DND-41 (cell line): ENCODE results near the gene LAMB1.

Source experiments
- ATAC-seq: fragments of 200-7000 bp; cut with Tn5 transposase; 3 replicates; pipeline ENCODE4 v1.9.1; 2021; ENCODE audit warnings: low read depth; ENCODE audit not compliant: insufficient read depth
- DNase-seq: peaks from one replicate; pipeline ENCODE4 v3.0.0-alpha.2; 2020
- H2AFZ ChIP-seq: 2 replicates; pipeline ENCODE4 v1.6.0; 2012; ENCODE audit warnings: low read depth, low read length
- H3K27ac ChIP-seq: 2 replicates; pipeline ENCODE4 v1.5.1; 2012; ENCODE audit warnings: low read length, inconsistent platforms
- H3K27me3 ChIP-seq: fragments of 200-600 bp; sonication (generic); 2 replicates; pipeline ENCODE4 v1.6.0; 2012; ENCODE audit warnings: low read length, mild to moderate bottlenecking, inconsistent platforms; ENCODE audit not compliant: insufficient read depth, poor library complexity
- H3K36me3 ChIP-seq: 2 replicates; pipeline ENCODE4 v1.5.1; 2012; ENCODE audit warnings: low read length, inconsistent platforms; ENCODE audit not compliant: insufficient read depth
- H3K4me1 ChIP-seq: 2 replicates; pipeline ENCODE4 v1.5.1; 2012; ENCODE audit warnings: mild to moderate bottlenecking, low read length; ENCODE audit not compliant: insufficient read depth
- H3K4me2 ChIP-seq: 2 replicates; pipeline ENCODE4 v1.6.0; 2012; ENCODE audit warnings: mild to moderate bottlenecking, moderate library complexity, low read length, inconsistent platforms; ENCODE audit not compliant: insufficient read depth
- H3K4me3 ChIP-seq, 2 experiments: fragments of 200-600 bp in 1 of 2; shearing (Covaris generic) in 1 of 2; 2 replicates each; pipeline ENCODE4 v1.5.1; 2012 to 2016; ENCODE audit warnings: inconsistent platforms in 2 of 2, low read length in 2 of 2, mild to moderate bottlenecking in 2 of 2, low read depth in 1 of 2, moderate library complexity in 1 of 2
- H3K79me2 ChIP-seq: 2 replicates; pipeline ENCODE4 v1.6.0; 2012; ENCODE audit warnings: low read length, inconsistent platforms; ENCODE audit not compliant: insufficient read depth
- H3K9ac ChIP-seq: 2 replicates; pipeline ENCODE4 v1.6.0; 2012; ENCODE audit warnings: low read depth, mild to moderate bottlenecking, inconsistent platforms, low read length, moderate library complexity
- H3K9me3 ChIP-seq: 2 replicates; pipeline ENCODE4 v1.5.1; 2012; ENCODE audit warnings: low read length, moderate library complexity, mild to moderate bottlenecking, inconsistent platforms; ENCODE audit not compliant: insufficient read depth, severe bottlenecking
- H4K20me1 ChIP-seq: 2 replicates; pipeline ENCODE4 v1.6.0; 2012; ENCODE audit warnings: low read length; ENCODE audit not compliant: insufficient read depth
- EZH2 ChIP-seq: IDR thresholded peaks from 3 replicates; pipeline ENCODE4 v1.6.1; 2012; ENCODE audit warnings: borderline replicate concordance, low read depth, mild to moderate bottlenecking, moderate library complexity, low read length, inconsistent platforms; ENCODE audit not compliant: severe bottlenecking
- TF ChIP-seq, protein P1 (sequence below): IDR thresholded peaks from 2 replicates; pipeline ENCODE4 v1.5.1; 2012; ENCODE audit warnings: borderline replicate concordance, low read length, moderate library complexity, mild to moderate bottlenecking; ENCODE audit not compliant: poor library complexity, severe bottlenecking; ENCODE audit errors: extremely low read depth

Gene LAMB1

DNA sequence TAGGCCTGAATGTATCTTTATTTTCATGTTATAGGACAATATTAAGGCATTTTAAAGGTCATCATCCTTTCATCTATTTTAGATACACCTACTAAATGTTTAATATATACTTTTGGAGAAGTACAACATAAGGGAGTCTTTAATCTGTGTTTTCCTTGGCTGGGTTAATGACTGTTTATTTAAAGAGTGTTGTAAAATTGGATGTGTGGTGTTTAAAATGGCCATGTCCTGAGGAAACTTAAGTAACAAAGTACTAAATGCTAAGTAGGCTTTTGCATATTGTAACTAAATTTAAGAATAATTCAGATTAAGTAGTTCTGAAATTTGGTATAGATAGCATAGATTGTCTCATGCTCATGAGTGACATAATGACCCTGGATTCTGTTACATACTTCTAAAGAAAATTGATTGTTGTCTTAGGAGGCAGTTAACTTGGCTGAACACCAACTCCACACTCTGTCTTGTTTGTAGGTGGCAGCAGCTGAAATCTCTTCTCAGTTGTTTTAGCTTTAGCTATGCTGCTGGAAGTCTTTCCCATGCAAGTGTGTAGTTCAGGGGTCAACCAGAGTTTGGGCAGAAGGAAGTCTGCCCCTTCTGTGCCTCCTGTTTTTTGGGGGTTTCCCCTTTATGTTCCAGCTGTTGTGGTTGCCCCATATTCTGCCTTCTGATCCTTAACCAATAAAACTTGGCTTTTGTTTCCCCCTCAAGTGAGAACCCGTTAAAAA is 82.8 kb downstream of the LAMB1 start:
- H2AFZ ChIP-seq, result no peak overlapping the region
- H3K4me1 ChIP-seq, result peaks cover 21% of the 10 kb centered on the region
- DNase-seq (no peak), ATAC-seq (peak; percentile 27; the same call in 1 of the 3 replicates)
- H4K20me1 ChIP-seq, result no peaks in the 10 kb centered on the region
- no peak overlapping the region for H3K4me3 ChIP-seq
- no peak overlapping the region for H3K9ac ChIP-seq
- H3K4me2 ChIP-seq, result no peak overlapping the region
- H3K27me3 ChIP-seq, result no peaks in the 10 kb centered on the region
- H3K79me2 ChIP-seq, result no peaks in the 10 kb centered on the region
- H3K27ac ChIP-seq, result no peak overlapping the region
- TF ChIP-seq, protein P1, sequence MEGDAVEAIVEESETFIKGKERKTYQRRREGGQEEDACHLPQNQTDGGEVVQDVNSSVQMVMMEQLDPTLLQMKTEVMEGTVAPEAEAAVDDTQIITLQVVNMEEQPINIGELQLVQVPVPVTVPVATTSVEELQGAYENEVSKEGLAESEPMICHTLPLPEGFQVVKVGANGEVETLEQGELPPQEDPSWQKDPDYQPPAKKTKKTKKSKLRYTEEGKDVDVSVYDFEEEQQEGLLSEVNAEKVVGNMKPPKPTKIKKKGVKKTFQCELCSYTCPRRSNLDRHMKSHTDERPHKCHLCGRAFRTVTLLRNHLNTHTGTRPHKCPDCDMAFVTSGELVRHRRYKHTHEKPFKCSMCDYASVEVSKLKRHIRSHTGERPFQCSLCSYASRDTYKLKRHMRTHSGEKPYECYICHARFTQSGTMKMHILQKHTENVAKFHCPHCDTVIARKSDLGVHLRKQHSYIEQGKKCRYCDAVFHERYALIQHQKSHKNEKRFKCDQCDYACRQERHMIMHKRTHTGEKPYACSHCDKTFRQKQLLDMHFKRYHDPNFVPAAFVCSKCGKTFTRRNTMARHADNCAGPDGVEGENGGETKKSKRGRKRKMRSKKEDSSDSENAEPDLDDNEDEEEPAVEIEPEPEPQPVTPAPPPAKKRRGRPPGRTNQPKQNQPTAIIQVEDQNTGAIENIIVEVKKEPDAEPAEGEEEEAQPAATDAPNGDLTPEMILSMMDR, result no peak
- no peak for TF ChIP-seq EZH2
- peaks cover 73% of the 10 kb centered on the region for H3K36me3 ChIP-seq
- H3K9me3 ChIP-seq, result no peaks in the 10 kb centered on the region

DNA sequence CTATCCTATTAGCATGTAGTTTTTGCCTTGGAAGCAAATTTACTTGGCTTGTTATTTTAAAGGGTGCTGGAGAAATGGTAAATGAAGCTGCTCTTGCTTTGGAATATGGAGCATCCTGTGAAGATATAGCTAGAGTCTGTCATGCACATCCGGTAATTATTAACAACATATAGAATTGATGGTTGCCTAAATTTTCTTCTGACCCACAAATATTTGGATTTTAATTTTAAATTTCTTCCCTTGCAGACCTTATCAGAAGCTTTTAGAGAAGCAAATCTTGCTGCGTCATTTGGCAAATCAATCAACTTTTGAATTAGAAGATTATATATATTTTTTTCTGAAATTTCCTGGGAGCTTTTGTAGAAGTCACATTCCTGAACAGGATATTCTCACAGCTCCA is 84.0 kb downstream of the LAMB1 start:
- no peak overlapping the region for H3K4me2 ChIP-seq
- DNase-seq, result no peak
- no peaks in the 10 kb centered on the region for H3K27me3 ChIP-seq
- peaks cover 82% of the 10 kb centered on the region for H3K36me3 ChIP-seq
- no peak for ATAC-seq
- TF ChIP-seq, protein P1, result no peak
- TF ChIP-seq EZH2, result no peak
- no peak overlapping the region for H2AFZ ChIP-seq
- H3K27ac ChIP-seq, result no peak overlapping the region
- H3K4me3 ChIP-seq, result no peak overlapping the region
- H4K20me1 ChIP-seq, result 0 out of 2 replicates have a peak, but pooled peaks cover 3% of the 10 kb centered on the region
- H3K9me3 ChIP-seq, result no peaks in the 10 kb centered on the region
- H3K79me2 ChIP-seq, result peaks cover 6% of the 10 kb centered on the region; the same call in 1 of the 2 replicates
- H3K4me1 ChIP-seq, result peaks cover 9% of the 10 kb centered on the region; the same call in 1 of the 2 replicates
- no peak overlapping the region for H3K9ac ChIP-seq

DNA sequence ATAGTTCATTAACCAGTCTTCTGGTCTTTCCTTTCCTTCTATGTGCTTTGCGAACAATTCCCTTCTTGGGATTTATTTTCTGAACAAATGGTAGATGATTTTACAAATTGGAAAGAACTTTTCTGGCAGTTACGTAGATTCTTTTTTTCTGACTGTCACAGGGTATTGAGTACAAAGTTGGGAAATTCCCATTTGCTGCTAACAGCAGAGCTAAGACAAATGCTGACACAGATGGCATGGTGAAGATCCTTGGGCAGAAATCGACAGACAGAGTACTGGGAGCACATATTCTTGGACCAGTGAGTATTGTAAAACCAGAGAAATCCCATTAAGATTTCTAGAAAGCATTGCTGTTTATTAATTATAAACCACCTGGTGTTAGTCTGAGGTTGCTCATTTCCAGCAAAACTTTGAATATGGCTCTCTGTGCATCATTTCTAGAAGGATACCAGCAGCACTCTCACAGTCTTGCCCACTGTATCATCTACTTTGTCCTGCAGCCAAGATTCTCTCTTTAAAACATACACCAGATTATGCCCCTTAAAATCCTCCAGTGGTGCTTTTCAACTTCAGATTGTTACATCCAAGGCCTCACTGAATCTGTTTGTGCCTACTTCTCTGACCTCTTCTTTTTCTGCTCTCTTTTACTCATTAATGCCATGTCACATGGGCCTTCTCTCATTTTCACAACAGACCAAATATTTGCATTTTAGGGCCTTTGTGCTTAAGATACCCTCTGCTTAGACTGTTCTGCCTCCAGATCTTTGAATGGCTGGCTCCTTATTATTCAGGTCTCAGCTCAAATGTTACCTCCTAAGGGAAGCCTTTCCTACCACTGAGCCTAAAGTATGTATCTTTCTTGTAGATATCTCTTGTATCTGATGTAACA is 85.0 kb downstream of the LAMB1 start:
- peaks cover 82% of the 10 kb centered on the region for H3K36me3 ChIP-seq
- TF ChIP-seq, protein P1, result no peak
- TF ChIP-seq EZH2, result no peak
- no peak for ATAC-seq

More for the DNA sequence above, 85.0 kb downstream of the LAMB1 start:
- Histone ChIP-seq H3K27ac (no peak overlapping the region), H3K9me3 (no peaks in the 10 kb centered on the region), H3K4me1 (no peaks in the 10 kb centered on the region), H3K4me3 (no peak overlapping the region), H3K4me2 (no peak overlapping the region), H3K27me3 (no peaks in the 10 kb centered on the region), H3K79me2 (peaks cover 13% of the 10 kb centered on the region), H3K9ac (no peak overlapping the region), H2AFZ (no peak overlapping the region), H4K20me1 (peaks cover 3% of the 10 kb centered on the region; the same call in 1 of the 2 replicates)
- DNase-seq, result no peak
